Glomerular visceral epithelial cell (primary cell): ENCODE measurements around the gene PYCR2.
"Not testable (repeated sequence)": the region's sequence is repeated elsewhere in the genome, so short reads cannot be mapped to it uniquely, and the experiment has no call there.

Experiments used
- DNase-seq: peaks from one replicate; pipeline ENCODE4 v3.0.0-alpha.2; 2016; ENCODE audit errors: extremely low spot score

PYCR2 gene

GRCh38 chr1:225942574-225942973, 18.5 kb upstream of the PYCR2 start:
- DNase-seq, result no peak

- DNase-seq, result no peak
Observed at GRCh38 chr1:225941942-225942222, 17.8 kb upstream of the PYCR2 start.

GRCh38 chr1:225941187-225941941, 17.3 kb upstream of the PYCR2 start, which contains the start of gene LEFTY2:
Gene LEFTY2, minus strand, starts transcription at chr1:225941220. Its CDS starts 80 bp downstream, at chr1:225941140.
- no peak for DNase-seq

GRCh38 chr1:225940385-225941151, 16.5 kb upstream of the PYCR2 start:
- no peak for DNase-seq

GRCh38 chr1:225939939-225940310, 15.9 kb upstream of the PYCR2 start:
- DNase-seq, result not testable (repeated sequence)

GRCh38 chr1:225939097-225939938, 15.3 kb upstream of the PYCR2 start:
- not testable (repeated sequence) for DNase-seq

- no peak for DNase-seq
Observed at GRCh38 chr1:225937048-225937968, 13.3 kb upstream of the PYCR2 start.

- no peak for DNase-seq
Observed at GRCh38 chr1:225936523-225936922, 12.5 kb upstream of the PYCR2 start.

GRCh38 chr1:225936086-225936485, 12.0 kb upstream of the PYCR2 start:
- DNase-seq, result not testable (repeated sequence)

- DNase-seq, result no peak
Observed at GRCh38 chr1:225934711-225935110, 10.7 kb upstream of the PYCR2 start.

- DNase-seq, result peak; percentile 30
Observed at GRCh38 chr1:225933072-225933471, 9.0 kb upstream of the PYCR2 start.

GRCh38 chr1:225931270-225932136, 7.5 kb upstream of the PYCR2 start:
- DNase-seq, result no peak

- no peak for DNase-seq
Observed at GRCh38 chr1:225930566-225930965, 6.5 kb upstream of the PYCR2 start.

GRCh38 chr1:225929462-225929861, 5.4 kb upstream of the PYCR2 start:
- DNase-seq, result not testable (repeated sequence)

- no peak for DNase-seq
Observed at GRCh38 chr1:225928186-225929175, 4.4 kb upstream of the PYCR2 start.

GRCh38 chr1:225926551-225927113, 2.6 kb upstream of the PYCR2 start:
- no peak for DNase-seq

GRCh38 chr1:225923381-225923691, 714 bp downstream of the PYCR2 start:
- DNase-seq, result peak; percentile 20

GRCh38 chr1:225921734-225922709, 2.0 kb downstream of the PYCR2 start:
- no peak for DNase-seq
